Fibroblast of mammary gland (primary cell): ENCODE data around the gene MEOX1.
A peak's percentile ranks its signal among the peaks of the same experiment; 100 is the strongest.
"Not testable (repeated sequence)": the region's sequence is repeated elsewhere in the genome, so short reads cannot be mapped to it uniquely, and the experiment has no call there.

Experiments
- DNase-seq: peaks from one replicate; pipeline ENCODE4 v3.0.0-alpha.2; 2010; ENCODE audit warnings: low read depth
- H3K4me3 ChIP-seq: 2 replicates; pipeline ENCODE4 v1.5.1; 2011; ENCODE audit warnings: low read depth, mild to moderate bottlenecking, low read length, moderate library complexity; ENCODE audit not compliant: control insufficient read depth
- TF ChIP-seq, protein P1 (sequence below): conservative IDR thresholded peaks from 2 replicates; pipeline ENCODE4 v1.5.1; 2011; ENCODE audit warnings: low read depth, low read length, inconsistent platforms; ENCODE audit not compliant: control insufficient read depth, insufficient read depth

MEOX1 gene

DNA sequence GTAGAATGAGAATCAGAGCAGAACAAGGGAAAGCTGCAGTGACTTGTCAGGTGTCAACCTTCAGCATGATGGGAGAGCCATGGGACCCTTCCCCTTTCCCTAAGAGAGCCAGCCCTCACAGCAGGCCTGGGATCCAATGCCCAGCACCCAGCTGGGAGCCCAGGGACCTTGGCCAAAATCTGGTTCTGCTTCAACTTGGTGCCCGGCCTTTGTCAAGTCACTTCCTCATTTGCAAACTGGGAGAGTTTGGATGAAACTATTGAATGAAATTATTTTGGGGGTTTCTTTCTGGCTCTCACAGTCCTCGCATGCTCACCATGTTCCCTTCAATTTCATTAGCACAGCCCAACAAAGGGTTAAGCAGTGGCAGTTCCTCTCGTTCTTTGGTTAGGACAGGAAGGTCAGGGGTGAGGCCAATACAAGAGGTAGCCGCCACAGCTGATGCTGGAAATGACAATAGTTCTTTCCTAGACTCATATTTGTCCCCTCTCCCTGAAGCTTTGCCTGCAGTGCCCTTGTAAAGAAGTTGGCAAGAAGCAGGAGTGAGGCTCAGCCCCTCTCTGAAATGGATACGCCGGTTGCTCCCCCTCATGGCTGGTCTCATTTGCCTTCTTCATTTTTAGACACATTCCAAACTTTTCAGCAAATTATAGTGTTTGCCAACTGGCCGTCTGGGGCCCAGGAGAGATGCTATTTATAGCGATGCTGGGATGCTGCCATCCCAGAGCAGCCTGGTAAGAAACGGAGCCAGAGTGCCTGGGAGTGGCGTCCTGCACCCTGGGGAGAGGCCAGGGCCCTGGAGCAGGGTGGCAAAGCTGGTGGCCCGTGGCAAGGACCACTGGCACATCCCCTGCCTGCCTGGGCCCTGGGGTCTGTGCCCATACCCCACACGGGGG is 34.5 kb upstream of the MEOX1 start:
- no peak overlapping the region for H3K4me3 ChIP-seq
- no peak for DNase-seq
- TF ChIP-seq, protein P1, sequence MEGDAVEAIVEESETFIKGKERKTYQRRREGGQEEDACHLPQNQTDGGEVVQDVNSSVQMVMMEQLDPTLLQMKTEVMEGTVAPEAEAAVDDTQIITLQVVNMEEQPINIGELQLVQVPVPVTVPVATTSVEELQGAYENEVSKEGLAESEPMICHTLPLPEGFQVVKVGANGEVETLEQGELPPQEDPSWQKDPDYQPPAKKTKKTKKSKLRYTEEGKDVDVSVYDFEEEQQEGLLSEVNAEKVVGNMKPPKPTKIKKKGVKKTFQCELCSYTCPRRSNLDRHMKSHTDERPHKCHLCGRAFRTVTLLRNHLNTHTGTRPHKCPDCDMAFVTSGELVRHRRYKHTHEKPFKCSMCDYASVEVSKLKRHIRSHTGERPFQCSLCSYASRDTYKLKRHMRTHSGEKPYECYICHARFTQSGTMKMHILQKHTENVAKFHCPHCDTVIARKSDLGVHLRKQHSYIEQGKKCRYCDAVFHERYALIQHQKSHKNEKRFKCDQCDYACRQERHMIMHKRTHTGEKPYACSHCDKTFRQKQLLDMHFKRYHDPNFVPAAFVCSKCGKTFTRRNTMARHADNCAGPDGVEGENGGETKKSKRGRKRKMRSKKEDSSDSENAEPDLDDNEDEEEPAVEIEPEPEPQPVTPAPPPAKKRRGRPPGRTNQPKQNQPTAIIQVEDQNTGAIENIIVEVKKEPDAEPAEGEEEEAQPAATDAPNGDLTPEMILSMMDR: no peak

DNA sequence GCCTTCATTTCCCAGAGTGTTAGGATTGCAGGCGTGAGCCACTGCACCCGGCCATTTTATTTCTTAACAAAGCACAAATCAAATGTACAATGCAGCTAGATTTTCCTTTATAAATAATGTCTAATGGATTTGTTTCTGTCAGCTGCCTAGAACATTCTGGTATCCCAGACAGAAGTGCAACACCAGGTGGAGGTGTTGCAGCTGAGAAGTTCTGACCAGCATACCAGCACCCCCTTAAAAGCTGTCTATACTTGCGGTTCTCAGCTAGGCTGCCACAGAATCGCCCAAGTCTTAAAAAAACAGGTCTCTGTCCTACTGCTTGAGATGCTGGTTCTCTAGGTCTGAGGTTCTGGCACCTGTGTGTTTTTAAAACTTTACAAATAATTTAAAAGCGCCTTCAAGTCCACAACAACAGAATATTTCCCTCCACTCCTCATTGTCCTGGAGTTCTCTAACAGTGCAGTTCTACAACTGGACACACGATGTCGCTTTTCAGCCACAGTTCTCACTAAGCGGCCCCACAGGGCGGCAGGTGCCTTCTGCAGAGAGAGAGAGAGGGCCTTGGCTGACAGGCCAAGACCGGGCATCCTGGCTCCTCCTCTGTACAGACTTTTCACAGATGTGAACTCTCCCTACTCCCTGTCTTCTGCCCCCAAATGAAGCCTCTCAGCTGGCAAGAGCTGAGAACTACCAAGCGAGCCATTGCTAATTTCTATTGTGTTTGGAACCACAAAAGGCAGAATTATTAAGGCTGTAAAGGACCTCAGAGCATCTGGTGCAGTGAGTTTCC is 32.6 kb upstream of the MEOX1 start:
- no peak overlapping the region for H3K4me3 ChIP-seq
- DNase-seq: peak; percentile 77
- TF ChIP-seq, protein P1: peak; percentile 96

DNA sequence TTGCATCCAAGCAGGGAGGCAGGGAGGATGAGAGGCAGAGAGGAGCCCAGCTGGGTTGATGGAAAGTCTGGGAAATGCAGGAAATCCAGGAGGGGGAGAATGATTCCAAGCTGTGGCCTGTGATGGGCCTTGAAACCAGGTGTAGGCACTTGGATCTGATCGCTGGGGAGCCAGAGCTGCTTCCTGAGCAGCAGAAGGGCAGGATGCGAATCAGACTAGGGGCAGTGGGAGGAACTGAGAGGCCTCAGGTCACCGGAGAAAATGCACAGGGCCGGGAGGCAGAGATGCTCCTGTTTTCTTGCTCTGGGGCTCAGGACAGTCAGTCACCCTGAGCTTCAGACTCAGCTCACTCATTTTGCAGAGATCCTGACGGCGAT is 29.6 kb upstream of the MEOX1 start:
- no peak overlapping the region for H3K4me3 ChIP-seq
- DNase-seq: no peak
- TF ChIP-seq, protein P1: no peak

DNA sequence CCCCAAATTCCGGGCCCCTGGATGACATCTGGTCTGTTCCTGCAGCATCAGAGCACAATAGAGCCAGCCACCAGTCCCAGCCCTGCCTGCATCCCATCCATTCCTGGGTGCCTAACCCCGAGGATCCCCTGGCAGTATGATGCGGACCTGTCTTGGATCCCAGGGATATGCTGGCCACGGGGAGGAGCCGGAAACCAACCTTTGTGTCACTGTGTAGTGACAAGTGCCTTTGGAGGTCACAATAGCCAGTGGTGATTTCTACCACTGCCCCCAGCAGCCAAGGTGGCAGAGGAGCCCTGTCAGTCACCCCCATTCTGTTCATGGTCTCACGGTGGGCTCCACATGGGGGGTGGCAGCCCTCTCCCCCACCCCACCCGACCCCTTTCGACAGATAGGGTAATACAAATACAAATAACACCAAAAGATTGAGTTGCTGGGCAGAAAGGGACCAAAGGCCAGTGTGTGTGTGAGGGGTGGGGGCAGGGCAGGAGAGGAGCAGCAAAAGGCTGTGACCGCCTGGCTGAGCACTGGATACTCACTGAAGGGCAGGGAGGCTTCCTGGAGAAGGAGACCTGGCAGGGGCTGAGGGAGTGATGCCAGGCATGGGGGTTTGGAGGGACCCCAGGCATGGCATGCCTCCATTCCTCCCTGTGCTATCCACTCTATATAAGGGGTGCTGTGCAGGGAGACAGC is 29.0 kb upstream of the MEOX1 start:
- TF ChIP-seq, protein P1: no peak
- no peak for DNase-seq
- no peak overlapping the region for H3K4me3 ChIP-seq

DNA sequence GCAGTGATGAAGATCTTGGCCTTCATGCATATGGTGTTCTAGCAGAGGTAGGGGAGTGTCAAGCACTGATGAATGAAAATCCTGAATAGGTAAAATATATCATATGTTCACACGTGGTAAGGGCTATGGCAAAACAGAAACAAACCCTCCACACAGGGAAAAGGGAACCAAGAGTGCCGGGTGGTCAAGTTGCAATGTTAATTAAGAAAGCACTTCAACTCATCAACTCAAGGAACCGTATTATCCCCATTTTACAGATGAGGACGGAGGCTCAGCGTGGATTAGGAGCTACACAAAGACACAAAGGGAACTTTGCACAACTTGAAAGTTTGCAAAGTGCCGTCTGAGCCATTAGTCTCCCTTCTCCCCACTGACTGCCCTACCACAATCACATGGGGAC is 28.1 kb upstream of the MEOX1 start:
- no peak overlapping the region for H3K4me3 ChIP-seq
- no peak for DNase-seq
- TF ChIP-seq, protein P1: no peak

DNA sequence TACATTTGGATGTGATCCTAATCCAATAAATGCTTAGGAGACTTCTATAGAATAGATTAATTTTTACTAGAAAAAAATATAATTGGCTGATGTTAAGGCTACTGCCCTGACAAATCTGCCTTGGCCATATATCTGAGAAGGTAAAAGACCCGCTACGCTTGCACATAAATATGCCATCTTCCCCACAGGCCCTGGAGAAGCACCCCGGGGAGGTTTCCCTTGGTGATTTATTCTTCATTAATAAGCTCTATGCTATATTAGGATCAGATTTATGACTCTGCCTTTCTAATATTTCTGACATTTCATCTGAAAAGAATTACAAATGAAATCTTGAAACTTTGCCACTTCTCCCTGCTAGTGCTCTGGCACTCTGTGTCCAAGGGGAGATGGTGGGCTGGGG is 27.4 kb upstream of the MEOX1 start:
- no peak for DNase-seq
- TF ChIP-seq, protein P1: no peak

DNA sequence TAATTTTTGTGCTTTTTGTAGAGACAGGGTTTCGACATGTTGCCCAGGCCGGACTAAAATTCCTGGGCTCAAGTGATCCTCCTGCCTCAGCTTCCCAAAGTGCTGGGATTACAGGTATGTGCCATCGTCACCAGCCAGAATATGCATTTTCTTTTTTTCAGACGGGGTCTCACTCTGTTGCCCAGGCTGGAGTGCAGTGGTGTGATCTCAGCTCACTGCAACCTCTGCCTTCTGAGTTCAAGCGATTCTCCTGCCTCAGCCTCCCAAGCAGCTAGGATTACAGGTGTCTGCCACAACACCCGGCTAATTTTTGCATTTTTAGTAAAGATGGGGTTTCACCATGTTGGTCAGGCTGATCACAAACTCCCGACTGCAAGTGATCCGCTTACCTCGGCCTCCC is 25.2 kb upstream of the MEOX1 start:
- not testable (repeated sequence) for H3K4me3 ChIP-seq, DNase-seq

More for the DNA sequence above, 27.4 kb upstream of the MEOX1 start:
- H3K4me3 ChIP-seq: no peak overlapping the region
